Gastrocnemius medialis (tissue), 4 donors: ENCODE results near the gene BEX1. TPM values are rescaled to one million over a fixed set of nuclear protein-coding genes. Genes with fewer than 3 reads are reported as not detected.
A peak's percentile ranks its signal among the peaks of the same experiment; 100 is the strongest.

Source experiments
- ATAC-seq, 2 donors: fragments of 150-250 bp; one replicate each; pipeline ENCODE4 v1.9.1; 2016
- DNase-seq, 2 donors: peaks; one replicate each; pipeline ENCODE4 v3.0.0-alpha.2; 2019
- H3K27ac ChIP-seq, 4 donors: fragments of 200-600 bp; sonication (generic); 1 replicate in 1 of 4; 2 replicates in 3 of 4; pipeline ENCODE4 v1.5.1; 2016 to 2018; ENCODE audit warnings: mild to moderate bottlenecking in 2 of 4, moderate library complexity in 1 of 4
- H3K27me3 ChIP-seq, 3 donors: fragments of 200-600 bp; sonication (generic) in 2 of 3; 1 replicate in 1 of 3; 2 replicates in 2 of 3; pipeline versions ENCODE4 v1.5.1 to v1.6.0; 2016 to 2019; ENCODE audit warnings: mild to moderate bottlenecking in 1 of 3, moderate library complexity in 1 of 3
- H3K36me3 ChIP-seq, 2 donors: fragments of 200-600 bp; sonication (generic) in 1 of 2; one replicate each; pipeline ENCODE4 v1.5.1; 2017 to 2018
- H3K4me1 ChIP-seq, 2 donors: fragments of 200-600 bp; sonication (generic) in 1 of 2; one replicate each; pipeline ENCODE4 v1.5.1; 2016 to 2017; ENCODE audit warnings: mild to moderate bottlenecking in 2 of 2
- H3K4me3 ChIP-seq, 4 donors: fragments of 200-600 bp; sonication (generic) in 3 of 4; 1 replicate in 1 of 4; 2 replicates in 3 of 4; pipeline ENCODE4 v1.5.1; 2016 to 2019; ENCODE audit warnings: mild to moderate bottlenecking in 2 of 4
- H3K9me3 ChIP-seq, 3 donors: fragments of 200-600 bp; sonication (generic) in 2 of 3; 1 replicate in 1 of 3; 2 replicates in 2 of 3; pipeline ENCODE4 v1.5.1; 2016 to 2019
- CTCF ChIP-seq, 5 experiments: fragments of 450-650 bp in 3 of 5; fragments of 200-600 bp in 2 of 5; sonication (generic) in 2 of 5; IDR thresholded peaks in 4 of 5; conservative IDR thresholded peaks in 1 of 5; 1 replicate in 4 of 5; 2 replicates in 1 of 5; pipeline ENCODE4 v1.5.1; 2016 to 2019; ENCODE audit warnings: antibody characterized with exemption in 5 of 5, mild to moderate bottlenecking in 3 of 5, moderate library complexity in 3 of 5
- POLR2A ChIP-seq, 2 donors: fragments of 450-650 bp; IDR thresholded peaks; one replicate each; pipeline ENCODE4 v1.6.1; 2017; ENCODE audit warnings: antibody characterized with exemption in 2 of 2, mild to moderate bottlenecking in 2 of 2, moderate library complexity in 2 of 2
- in situ Hi-C, 4 donors: fragments of 200-750 bp; cut with MboI; loops; one replicate each; pipeline versions ENCODE4 v1.15.0 to v1.8.0; 2017; ENCODE audit warnings: low sequenced_read_pairs in 4 of 4
- intact Hi-C: fragments of 100-400 bp; cut with DNase I; formaldehyde crosslinking; loops from one replicate; pipeline ENCODE4 v1.15.1; 2023; ENCODE audit warnings: low total_unique reads
- total RNA-seq, 4 donors: library from RNA; depleted of rRNA; stranded (reverse); fragments of >200 nt; gene quantifications; one replicate each; pipeline versions ENCODE4 v1.1.0 to v1.2.3, GENCODE V29; 2016

BEX1 gene
- total RNA-seq, 4 donors from 2014 or later, result not detected

GRCh38 chrX:103063191-103063845 lies 653 bp downstream of the BEX1 start:
- TF ChIP-seq POLR2A (IDR thresholded peaks at IDR 0.05) (no peak), CTCF (IDR thresholded peaks at IDR 0.05 in 4 of 5, conservative IDR thresholded peaks at IDR 0.05 in 1 of 5) (no peak)
- no peak for DNase-seq
- peak overlapping the region in 1 of 4 donors; percentile 17 for H3K4me3 ChIP-seq
- H3K27ac ChIP-seq, result no peak overlapping the region
- in situ Hi-C loops, result loop anchor here in 1 of 4 donors (25.0 kb wide), 1 partner anchor 99 kb away; no protein-coding TSS in a partner anchor
- no peaks in the 10 kb centered on the region for H3K4me1 ChIP-seq
- no peak for ATAC-seq
- H3K36me3 ChIP-seq, result no peaks in the 10 kb centered on the region
- H3K27me3 ChIP-seq, result peaks cover 0 to 14% (median 4%) of the 10 kb centered on the region in 3 donors
- intact Hi-C loops, result no loop called here
- no peaks in the 10 kb centered on the region for H3K9me3 ChIP-seq

- intact Hi-C loops, result no loop called here
- TF ChIP-seq CTCF (IDR thresholded peaks at IDR 0.05 in 4 of 5, conservative IDR thresholded peaks at IDR 0.05 in 1 of 5), result no peak
- TF ChIP-seq POLR2A (IDR thresholded peaks at IDR 0.05), result no peak
- Histone ChIP-seq H3K36me3 (no peaks in the 10 kb centered on the region), H3K27ac (no peak overlapping the region), H3K4me3 (no peak overlapping the region), H3K27me3 (peaks cover 0 to 11% (median under 1%) of the 10 kb centered on the region in 3 donors), H3K4me1 (no peaks in the 10 kb centered on the region), H3K9me3 (no peaks in the 10 kb centered on the region)
- in situ Hi-C loops, result loop anchor here in 1 of 4 donors (25.0 kb wide), 1 partner anchor 101 kb away; no protein-coding TSS in a partner anchor
- DNase-seq, result no peak
- ATAC-seq, result no peak
Measured at GRCh38 chrX:103061486-103061885, 2.5 kb downstream of the BEX1 start.

GRCh38 chrX:103056902-103057301 lies 7.1 kb downstream of the BEX1 start:
- DNase-seq, result no peak
- no peaks in the 10 kb centered on the region for H3K4me1 ChIP-seq
- H3K27ac ChIP-seq, result no peak overlapping the region
- ATAC-seq, result no peak
- in situ Hi-C loops, result loop anchor here in 1 of 4 donors (25.0 kb wide), 1 partner anchor 105 kb away; no protein-coding TSS in a partner anchor
- no peak for TF ChIP-seq CTCF (IDR thresholded peaks at IDR 0.05 in 4 of 5, conservative IDR thresholded peaks at IDR 0.05 in 1 of 5)
- no peak for TF ChIP-seq POLR2A (IDR thresholded peaks at IDR 0.05)
- H3K9me3 ChIP-seq, result no peaks in the 10 kb centered on the region
- no peaks in the 10 kb centered on the region for H3K36me3 ChIP-seq
- intact Hi-C loops, result no loop called here
- H3K27me3 ChIP-seq, result peaks cover 0 to under 1% (median 0%) of the 10 kb centered on the region in 3 donors
- H3K4me3 ChIP-seq, result no peak overlapping the region

- TF ChIP-seq CTCF (IDR thresholded peaks at IDR 0.05 in 4 of 5, conservative IDR thresholded peaks at IDR 0.05 in 1 of 5) (no peak), POLR2A (IDR thresholded peaks at IDR 0.05) (no peak)
- ATAC-seq (no peak), DNase-seq (no peak)
- intact Hi-C loops, result no loop called here
- no peaks in the 10 kb centered on the region for H3K4me1 ChIP-seq
- in situ Hi-C loops, result loop anchor here in 1 of 4 donors (25.0 kb wide), 1 partner anchor 110 kb away; no protein-coding TSS in a partner anchor
- H3K36me3 ChIP-seq, result no peaks in the 10 kb centered on the region
- no peaks in the 10 kb centered on the region for H3K9me3 ChIP-seq
- no peak overlapping the region for H3K27ac ChIP-seq
- peaks cover 0 to 6% (median 0%) of the 10 kb centered on the region in 3 donors for H3K27me3 ChIP-seq
- no peak overlapping the region for H3K4me3 ChIP-seq
Measured at GRCh38 chrX:103052625-103053024, 11.3 kb downstream of the BEX1 start.
